Measurements from ENCODE around the gene NAP1L3.

The NAP1L3 gene, protein sequence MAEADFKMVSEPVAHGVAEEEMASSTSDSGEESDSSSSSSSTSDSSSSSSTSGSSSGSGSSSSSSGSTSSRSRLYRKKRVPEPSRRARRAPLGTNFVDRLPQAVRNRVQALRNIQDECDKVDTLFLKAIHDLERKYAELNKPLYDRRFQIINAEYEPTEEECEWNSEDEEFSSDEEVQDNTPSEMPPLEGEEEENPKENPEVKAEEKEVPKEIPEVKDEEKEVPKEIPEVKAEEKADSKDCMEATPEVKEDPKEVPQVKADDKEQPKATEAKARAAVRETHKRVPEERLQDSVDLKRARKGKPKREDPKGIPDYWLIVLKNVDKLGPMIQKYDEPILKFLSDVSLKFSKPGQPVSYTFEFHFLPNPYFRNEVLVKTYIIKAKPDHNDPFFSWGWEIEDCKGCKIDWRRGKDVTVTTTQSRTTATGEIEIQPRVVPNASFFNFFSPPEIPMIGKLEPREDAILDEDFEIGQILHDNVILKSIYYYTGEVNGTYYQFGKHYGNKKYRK

GRCh38 chrX:93673056-93673868 is at the start of gene NAP1L3:
TSS of gene NAP1L3 (minus strand) at chrX:93673578. CDS start at chrX:93673304, 274 bp downstream.
- peak; percentile 1 to 91 (median 59) for DNase-seq

- DNase-seq: no peak
Observed at GRCh38 chrX:93711076-93711475, 37.7 kb upstream of the NAP1L3 start.

- no peak for DNase-seq
Observed at GRCh38 chrX:93703701-93704100, 30.3 kb upstream of the NAP1L3 start.

- no peak for DNase-seq
Observed at GRCh38 chrX:93695981-93696380, 22.6 kb upstream of the NAP1L3 start.

DNA sequence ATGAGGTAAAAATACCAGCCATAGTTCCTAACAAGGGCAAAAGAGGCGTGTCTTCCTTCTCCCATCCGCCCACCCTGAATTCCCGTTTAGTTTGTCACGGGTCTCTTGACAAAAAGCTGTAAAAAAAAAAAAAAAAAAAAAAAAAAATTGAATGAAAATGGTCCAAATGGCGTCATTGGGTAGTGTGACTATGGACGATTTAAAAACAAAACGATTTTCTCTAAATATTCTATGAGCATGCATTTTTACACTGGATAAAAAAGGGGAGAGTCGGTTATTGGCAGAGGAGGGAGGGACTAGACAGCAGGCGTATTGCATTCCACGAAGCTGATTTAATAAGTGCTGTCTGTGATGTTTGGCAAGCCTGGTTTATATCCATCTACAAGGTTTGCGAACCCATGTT is 492 bp upstream of the NAP1L3 start, which contains the start of gene FAM133A:
Gene FAM133A, plus strand, starts transcription at position 338 of the 403 bp plus-strand sequence. CDS start 35,214 bp downstream, outside the sequence.
- DNase-seq: peak in 3 of 51 donors; percentile 0 to 67 (median 27)

- DNase-seq: no peak
Observed at GRCh38 chrX:93660575-93660974, 12.8 kb downstream of the NAP1L3 start.

- no peak for DNase-seq
Observed at GRCh38 chrX:93649381-93649780, 24.0 kb downstream of the NAP1L3 start.

GRCh38 chrX:93637591-93637990 is 35.8 kb downstream of the NAP1L3 start:
- DNase-seq: no peak

Data from hypothalamus (tissue), 51 donors.